SHP77 treated with DMSO at 0.1 percent for 48 hours (cell line): Measurements from ENCODE around the gene FASTK.
A peak's percentile ranks its signal among the peaks of the same experiment; 100 is the strongest.

Experiments
- DNase-seq: peaks from one replicate; lab custom pipeline; 2025; lab: John Stamatoyannopoulos, UW

FASTK gene

GRCh38 chr7:151080522-151081169 lies at the start of gene FASTK:
FASTK (minus strand) TSS chr7:151080809; CDS start chr7:151080766, 43 bp downstream.
- DNase-seq, result peak; percentile 69

GRCh38 chr7:151129960-151130591 lies 49.5 kb upstream of the FASTK start:
- DNase-seq, result no peak

- no peak for DNase-seq
These were observed 48.7 kb upstream of the FASTK start for GRCh38 chr7:151129117-151129959.

- DNase-seq, result no peak
These were observed 48.1 kb upstream of the FASTK start for GRCh38 chr7:151128716-151129115.

- DNase-seq, result no peak
These were observed 47.5 kb upstream of the FASTK start for GRCh38 chr7:151128144-151128543.

- DNase-seq, result no peak
These were observed 46.0 kb upstream of the FASTK start for GRCh38 chr7:151126491-151127137.

GRCh38 chr7:151125846-151126481 lies 45.4 kb upstream of the FASTK start:
- no peak for DNase-seq

- no peak for DNase-seq
These were observed 44.8 kb upstream of the FASTK start for GRCh38 chr7:151125470-151125845.

- DNase-seq, result no peak
These were observed 44.3 kb upstream of the FASTK start for GRCh38 chr7:151124899-151125399.

GRCh38 chr7:151124481-151124880 lies 43.9 kb upstream of the FASTK start:
- DNase-seq, result no peak

- peak; percentile 10 for DNase-seq
These were observed 43.3 kb upstream of the FASTK start for GRCh38 chr7:151123822-151124464.

- DNase-seq, result no peak
These were observed 42.7 kb upstream of the FASTK start for GRCh38 chr7:151123158-151123821.

GRCh38 chr7:151122796-151123157 lies 42.2 kb upstream of the FASTK start:
- DNase-seq, result no peak

- DNase-seq, result no peak
These were observed 41.7 kb upstream of the FASTK start for GRCh38 chr7:151122276-151122675.

GRCh38 chr7:151121380-151122170 lies 41.0 kb upstream of the FASTK start:
- no peak for DNase-seq

GRCh38 chr7:151120896-151121295 lies 40.3 kb upstream of the FASTK start:
- no peak for DNase-seq

- no peak for DNase-seq
These were observed 39.3 kb upstream of the FASTK start for GRCh38 chr7:151119902-151120301.

GRCh38 chr7:151119055-151119415 lies 38.4 kb upstream of the FASTK start:
- no peak for DNase-seq

- no peak for DNase-seq
These were observed 37.8 kb upstream of the FASTK start for GRCh38 chr7:151118108-151119054.
